Spleen (tissue), 7 donors: ENCODE results near the gene PGBD5.

Source experiments
- POLR2A ChIP-seq, 3 donors: fragments of 450-650 bp; IDR thresholded peaks; one replicate each; pipeline ENCODE4 v1.5.1; 2017; ENCODE audit warnings: antibody characterized with exemption in 3 of 3, mild to moderate bottlenecking in 1 of 3
- TF ChIP-seq, protein P1 (sequence below), 11 experiments: fragments of 200-600 bp in 7 of 11; fragments of 450-650 bp in 4 of 11; sonication (generic) in 4 of 11; IDR thresholded peaks in 8 of 11; conservative IDR thresholded peaks in 3 of 11; 1 replicate in 7 of 11; 2 replicates in 4 of 11; pipeline versions ENCODE4 v1.4.0 to v1.8.0; 2016 to 2021; ENCODE audit warnings: antibody characterized with exemption in 11 of 11, inconsistent platforms in 4 of 11, mild to moderate bottlenecking in 1 of 11
- donor health status: DM: no; HTN: no; CAD: no; lungs with moderate emphysema.
- donor health status: DM: no; HTN: no; CAD: no.
- donor health status: DM: no; HTN: no; CAD: no.

DNA sequence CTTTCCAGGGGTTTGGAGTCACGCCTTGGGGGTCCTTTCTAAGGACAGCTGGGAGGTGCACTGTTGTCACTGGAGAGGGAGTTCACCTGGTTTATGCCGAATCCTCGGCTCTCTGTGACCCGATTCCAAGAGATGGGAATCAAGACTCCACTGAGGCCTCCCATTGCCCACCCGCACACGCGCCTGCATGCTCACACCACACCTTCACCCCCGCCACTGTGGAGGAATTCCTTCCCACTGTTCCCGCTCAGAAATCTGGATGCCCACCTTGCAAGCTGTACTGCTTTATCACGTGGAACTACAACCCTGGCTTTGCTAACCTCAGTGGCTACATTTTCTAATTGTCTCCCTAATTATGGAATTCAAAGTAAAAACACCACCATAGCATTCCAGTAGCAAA lies 29.2 kb downstream of the PGBD5 start:
- no peak for TF ChIP-seq POLR2A (IDR thresholded peaks at IDR 0.05)
- TF ChIP-seq, protein P1, sequence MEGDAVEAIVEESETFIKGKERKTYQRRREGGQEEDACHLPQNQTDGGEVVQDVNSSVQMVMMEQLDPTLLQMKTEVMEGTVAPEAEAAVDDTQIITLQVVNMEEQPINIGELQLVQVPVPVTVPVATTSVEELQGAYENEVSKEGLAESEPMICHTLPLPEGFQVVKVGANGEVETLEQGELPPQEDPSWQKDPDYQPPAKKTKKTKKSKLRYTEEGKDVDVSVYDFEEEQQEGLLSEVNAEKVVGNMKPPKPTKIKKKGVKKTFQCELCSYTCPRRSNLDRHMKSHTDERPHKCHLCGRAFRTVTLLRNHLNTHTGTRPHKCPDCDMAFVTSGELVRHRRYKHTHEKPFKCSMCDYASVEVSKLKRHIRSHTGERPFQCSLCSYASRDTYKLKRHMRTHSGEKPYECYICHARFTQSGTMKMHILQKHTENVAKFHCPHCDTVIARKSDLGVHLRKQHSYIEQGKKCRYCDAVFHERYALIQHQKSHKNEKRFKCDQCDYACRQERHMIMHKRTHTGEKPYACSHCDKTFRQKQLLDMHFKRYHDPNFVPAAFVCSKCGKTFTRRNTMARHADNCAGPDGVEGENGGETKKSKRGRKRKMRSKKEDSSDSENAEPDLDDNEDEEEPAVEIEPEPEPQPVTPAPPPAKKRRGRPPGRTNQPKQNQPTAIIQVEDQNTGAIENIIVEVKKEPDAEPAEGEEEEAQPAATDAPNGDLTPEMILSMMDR (IDR thresholded peaks at IDR 0.05 in 8 of 11, conservative IDR thresholded peaks at IDR 0.05 in 3 of 11), result no peak
